GM06990 (cell line): ENCODE measurements around the gene FAM177A1.

Source experiments
- DNase-seq: peaks from one replicate; pipeline ENCODE4 v3.0.0-alpha.2; 2011; ENCODE audit not compliant: insufficient read length; ENCODE audit errors: extremely low read depth
- H3K27me3 ChIP-seq: replicated peaks from 2 replicates; pipeline ENCODE4 v1.6.0; 2011; ENCODE audit warnings: low read length; ENCODE audit not compliant: control insufficient read depth, insufficient read depth
- H3K36me3 ChIP-seq: 2 replicates; pipeline ENCODE4 v1.5.1; 2011; ENCODE audit warnings: low read length; ENCODE audit not compliant: control insufficient read depth, insufficient read depth
- H3K4me3 ChIP-seq: replicated peaks from 2 replicates; pipeline ENCODE4 v1.5.1; 2011; ENCODE audit warnings: low read depth, mild to moderate bottlenecking, control low read depth, low read length
- TF ChIP-seq, protein P1 (sequence below): IDR thresholded peaks from 2 replicates; pipeline ENCODE4 v1.5.1; 2011; ENCODE audit warnings: low read length, control low read depth, mild to moderate bottlenecking, inconsistent platforms; ENCODE audit not compliant: insufficient read depth, poor library complexity, severe bottlenecking

Gene FAM177A1, protein sequence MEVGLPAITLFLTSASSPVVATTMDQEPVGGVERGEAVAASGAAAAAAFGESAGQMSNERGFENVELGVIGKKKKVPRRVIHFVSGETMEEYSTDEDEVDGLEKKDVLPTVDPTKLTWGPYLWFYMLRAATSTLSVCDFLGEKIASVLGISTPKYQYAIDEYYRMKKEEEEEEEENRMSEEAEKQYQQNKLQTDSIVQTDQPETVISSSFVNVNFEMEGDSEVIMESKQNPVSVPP

DNA sequence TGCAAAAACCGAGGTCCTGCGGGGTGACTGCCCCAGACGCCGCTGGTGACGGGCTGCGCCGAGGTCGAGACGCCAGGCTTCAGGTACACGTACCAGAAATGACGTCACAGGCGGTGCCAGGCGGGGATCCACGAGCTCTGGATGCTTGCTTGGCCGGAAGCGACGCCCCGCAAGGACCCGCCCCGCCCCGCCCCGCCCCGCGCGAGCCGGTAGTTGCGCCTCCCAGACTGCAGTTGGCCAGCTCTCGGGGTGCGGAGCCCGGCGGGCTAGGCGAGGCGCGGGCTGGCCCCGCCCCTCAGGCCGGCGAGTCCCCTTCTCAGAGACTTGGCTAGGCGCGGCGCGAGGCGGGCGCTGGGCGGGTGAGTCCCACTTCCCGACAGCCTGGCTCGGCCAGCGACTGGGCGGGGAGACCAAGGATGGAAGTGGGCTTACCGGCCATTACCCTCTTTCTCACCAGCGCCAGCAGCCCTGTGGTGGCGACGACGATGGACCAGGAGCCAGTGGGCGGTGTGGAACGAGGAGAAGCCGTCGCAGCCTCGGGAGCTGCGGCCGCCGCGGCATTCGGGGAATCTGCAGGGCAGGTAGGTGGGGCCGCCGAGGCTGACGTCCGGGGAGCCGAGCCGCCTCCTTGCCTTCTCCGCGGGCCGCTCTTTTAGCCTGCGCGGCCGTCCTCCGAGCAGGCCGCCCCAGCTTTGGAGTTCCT, at the start of gene FAM177A1:
FAM177A1 (plus strand) TSS at position 225 of the 703 bp plus-strand sequence; CDS start at position 417, 192 bp downstream.
- TF ChIP-seq, protein P1, sequence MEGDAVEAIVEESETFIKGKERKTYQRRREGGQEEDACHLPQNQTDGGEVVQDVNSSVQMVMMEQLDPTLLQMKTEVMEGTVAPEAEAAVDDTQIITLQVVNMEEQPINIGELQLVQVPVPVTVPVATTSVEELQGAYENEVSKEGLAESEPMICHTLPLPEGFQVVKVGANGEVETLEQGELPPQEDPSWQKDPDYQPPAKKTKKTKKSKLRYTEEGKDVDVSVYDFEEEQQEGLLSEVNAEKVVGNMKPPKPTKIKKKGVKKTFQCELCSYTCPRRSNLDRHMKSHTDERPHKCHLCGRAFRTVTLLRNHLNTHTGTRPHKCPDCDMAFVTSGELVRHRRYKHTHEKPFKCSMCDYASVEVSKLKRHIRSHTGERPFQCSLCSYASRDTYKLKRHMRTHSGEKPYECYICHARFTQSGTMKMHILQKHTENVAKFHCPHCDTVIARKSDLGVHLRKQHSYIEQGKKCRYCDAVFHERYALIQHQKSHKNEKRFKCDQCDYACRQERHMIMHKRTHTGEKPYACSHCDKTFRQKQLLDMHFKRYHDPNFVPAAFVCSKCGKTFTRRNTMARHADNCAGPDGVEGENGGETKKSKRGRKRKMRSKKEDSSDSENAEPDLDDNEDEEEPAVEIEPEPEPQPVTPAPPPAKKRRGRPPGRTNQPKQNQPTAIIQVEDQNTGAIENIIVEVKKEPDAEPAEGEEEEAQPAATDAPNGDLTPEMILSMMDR, result no peak
- Histone ChIP-seq H3K27me3 (no peaks in the 10 kb centered on the region), H3K36me3 (no peaks in the 10 kb centered on the region), H3K4me3 (peak within 1 kb of the TSS; percentile 86)
- DNase-seq, result peak; percentile 98

DNA sequence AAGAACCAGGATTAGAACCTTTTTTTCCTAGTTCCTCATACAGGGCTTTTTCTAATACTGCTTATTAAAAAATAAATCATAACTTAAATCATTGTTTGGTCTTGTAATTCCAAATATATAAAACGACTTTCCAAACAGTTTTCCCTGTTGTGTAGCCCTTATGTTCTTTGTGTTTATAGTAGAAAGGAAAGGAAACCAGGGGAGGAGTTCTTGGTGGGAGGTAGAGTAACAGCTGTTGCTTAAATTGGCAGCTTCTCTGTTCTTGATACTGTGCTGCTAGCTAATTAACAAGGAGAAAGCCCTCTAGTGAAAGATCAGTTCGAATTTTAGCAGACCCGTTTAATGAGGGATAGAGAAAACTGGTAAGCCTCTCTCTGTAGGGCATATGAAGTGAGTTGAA, 48.3 kb upstream of the FAM177A1 start:
- no peaks in the 10 kb centered on the region for H3K36me3 ChIP-seq
- H3K27me3 ChIP-seq, result no peaks in the 10 kb centered on the region
- DNase-seq, result no peak

DNA sequence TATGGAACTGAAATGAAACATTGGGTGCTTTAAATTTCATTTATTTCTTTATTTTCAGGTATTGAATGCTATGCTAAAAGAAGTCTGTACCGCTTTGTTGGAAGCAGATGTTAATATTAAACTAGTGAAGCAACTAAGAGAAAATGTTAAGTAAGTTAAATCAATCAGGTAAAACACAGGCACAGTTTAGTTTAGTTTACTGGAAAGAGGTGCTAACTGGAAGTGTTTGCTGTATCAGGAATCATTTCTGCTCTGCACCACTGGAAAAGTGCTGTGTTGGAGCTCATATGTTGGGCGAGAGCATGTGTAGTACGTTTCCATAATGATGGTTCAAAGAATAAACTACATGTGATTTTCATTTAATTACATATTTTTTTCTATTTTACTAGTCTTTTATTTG, 46.6 kb upstream of the FAM177A1 start:
- Histone ChIP-seq H3K4me3 (no peak overlapping the region), H3K36me3 (peaks cover 2% of the 10 kb centered on the region; the same call in 1 of the 2 replicates), H3K27me3 (no peaks in the 10 kb centered on the region)
- DNase-seq, result no peak
- TF ChIP-seq, protein P1, result no peak

More for the DNA sequence above, 48.3 kb upstream of the FAM177A1 start:
- H3K4me3 ChIP-seq, result no peak overlapping the region
- TF ChIP-seq, protein P1, result no peak

DNA sequence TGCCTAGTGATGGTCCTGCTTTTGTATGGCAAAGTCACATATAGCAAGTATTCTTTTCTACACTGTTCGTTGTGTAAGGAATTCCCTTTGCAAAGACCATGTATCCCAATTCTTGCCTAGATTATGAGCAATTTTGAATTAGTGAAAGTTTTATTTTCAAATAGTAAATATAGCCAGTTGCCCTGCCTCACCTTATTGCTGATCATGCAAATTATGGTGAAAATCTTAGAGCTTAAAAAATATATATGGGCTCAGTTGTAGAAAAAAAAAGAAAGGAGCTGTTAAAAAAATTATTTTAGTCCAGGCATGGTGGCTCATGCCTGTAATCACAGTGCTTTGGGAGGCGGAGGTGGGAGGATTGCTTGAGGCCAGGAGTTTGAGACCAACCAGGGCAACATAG, 44.5 kb upstream of the FAM177A1 start:
- H3K36me3 ChIP-seq, result peaks cover 2% of the 10 kb centered on the region; the same call in 1 of the 2 replicates
- no peak overlapping the region for H3K4me3 ChIP-seq
- DNase-seq, result no peak
- TF ChIP-seq, protein P1, result no peak
- no peaks in the 10 kb centered on the region for H3K27me3 ChIP-seq

DNA sequence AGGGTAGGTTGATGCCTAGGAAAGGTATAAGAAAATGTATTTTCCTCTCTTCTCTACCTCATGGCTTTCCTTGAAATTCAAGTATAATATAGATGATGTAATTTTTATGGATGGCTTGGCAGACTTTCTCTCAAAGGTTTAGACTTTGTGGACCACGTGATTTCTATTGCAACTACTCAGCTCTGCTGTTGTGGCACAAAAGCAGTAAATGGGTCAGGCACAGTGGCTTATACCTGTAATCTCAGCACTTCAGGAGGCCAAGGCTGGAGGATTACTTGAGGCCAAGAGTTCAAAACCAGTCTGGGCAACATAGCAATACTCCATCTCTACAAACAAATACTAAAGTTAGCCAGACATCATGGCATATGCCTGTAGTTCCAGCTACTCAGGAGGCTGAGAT, 41.2 kb upstream of the FAM177A1 start:
- peaks cover 2% of the 10 kb centered on the region; the same call in 1 of the 2 replicates for H3K36me3 ChIP-seq
- H3K27me3 ChIP-seq, result no peaks in the 10 kb centered on the region
- TF ChIP-seq, protein P1, result no peak
- no peak overlapping the region for H3K4me3 ChIP-seq
- no peak for DNase-seq
